HepG2 (cell line): Measurements from ENCODE around the gene TPST1. TPM values are rescaled to one million over a fixed set of nuclear protein-coding genes. Genes with fewer than 3 reads are reported as not detected.

Source experiments
- SATB2 ChIP-seq: sonication (generic); formaldehyde crosslinking; IDR thresholded peaks from 2 replicates; pipeline ENCODE4 v1.5.0; 2020; ENCODE audit warnings: missing genetic modification reagents
- polyA plus RNA-seq, 8 experiments: library from polyadenylated mRNA; depleted of rRNA in 3 of 8; stranded (reverse) in 7 of 8; unstranded in 1 of 8; fragments of >200 nt; fragmentation: Illumina TruSeq in 4 of 8; extraction: Trizol in 4 of 8; gene quantifications; 2 replicates each; pipeline versions ENCODE4 v1.2.1 to v1.2.3, GENCODE V29; 2011 to 2016; ENCODE audit warnings: low read depth in 4 of 8, missing spikeins in 1 of 8, mixed read lengths in 1 of 8; ENCODE audit not compliant: insufficient read depth in 1 of 8
- total RNA-seq, 5 experiments: library from RNA; depleted of rRNA; stranded (reverse); fragments of >200 nt; fragmentation: Illumina TruSeq; extraction: Trizol; gene quantifications; 2 replicates each; pipeline ENCODE4 v1.2.3, GENCODE V29; 2016; ENCODE audit warnings: low read depth in 1 of 5
- TF ChIP-seq, protein P1 (sequence below): sonication (generic); formaldehyde crosslinking; IDR thresholded peaks from 2 replicates; pipeline ENCODE4 v1.5.0; 2020; ENCODE audit warnings: missing genetic modification reagents
- TF ChIP-seq, protein P2 (sequence below): sonication (generic); formaldehyde crosslinking; IDR thresholded peaks from 2 replicates; pipeline ENCODE4 v1.9.0; 2021; ENCODE audit warnings: mild to moderate bottlenecking, missing genetic modification reagents

Gene TPST1
- total and polyA plus RNA-seq, 2 of the 13 experiments (the other 11 are each of a cell fraction or from before 2014, with no cell fraction given): 24.3 to 34.1 TPM

GRCh38 chr7:66282591-66282935, 77.4 kb downstream of the TPST1 start (continued):
- TF ChIP-seq, protein P1, sequence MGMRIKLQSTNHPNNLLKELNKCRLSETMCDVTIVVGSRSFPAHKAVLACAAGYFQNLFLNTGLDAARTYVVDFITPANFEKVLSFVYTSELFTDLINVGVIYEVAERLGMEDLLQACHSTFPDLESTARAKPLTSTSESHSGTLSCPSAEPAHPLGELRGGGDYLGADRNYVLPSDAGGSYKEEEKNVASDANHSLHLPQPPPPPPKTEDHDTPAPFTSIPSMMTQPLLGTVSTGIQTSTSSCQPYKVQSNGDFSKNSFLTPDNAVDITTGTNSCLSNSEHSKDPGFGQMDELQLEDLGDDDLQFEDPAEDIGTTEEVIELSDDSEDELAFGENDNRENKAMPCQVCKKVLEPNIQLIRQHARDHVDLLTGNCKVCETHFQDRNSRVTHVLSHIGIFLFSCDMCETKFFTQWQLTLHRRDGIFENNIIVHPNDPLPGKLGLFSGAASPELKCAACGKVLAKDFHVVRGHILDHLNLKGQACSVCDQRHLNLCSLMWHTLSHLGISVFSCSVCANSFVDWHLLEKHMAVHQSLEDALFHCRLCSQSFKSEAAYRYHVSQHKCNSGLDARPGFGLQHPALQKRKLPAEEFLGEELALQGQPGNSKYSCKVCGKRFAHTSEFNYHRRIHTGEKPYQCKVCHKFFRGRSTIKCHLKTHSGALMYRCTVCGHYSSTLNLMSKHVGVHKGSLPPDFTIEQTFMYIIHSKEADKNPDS (CRISPR knock-in tag): no peak
- no peak for TF ChIP-seq SATB2 (CRISPR knock-in tag)
- TF ChIP-seq, protein P2, sequence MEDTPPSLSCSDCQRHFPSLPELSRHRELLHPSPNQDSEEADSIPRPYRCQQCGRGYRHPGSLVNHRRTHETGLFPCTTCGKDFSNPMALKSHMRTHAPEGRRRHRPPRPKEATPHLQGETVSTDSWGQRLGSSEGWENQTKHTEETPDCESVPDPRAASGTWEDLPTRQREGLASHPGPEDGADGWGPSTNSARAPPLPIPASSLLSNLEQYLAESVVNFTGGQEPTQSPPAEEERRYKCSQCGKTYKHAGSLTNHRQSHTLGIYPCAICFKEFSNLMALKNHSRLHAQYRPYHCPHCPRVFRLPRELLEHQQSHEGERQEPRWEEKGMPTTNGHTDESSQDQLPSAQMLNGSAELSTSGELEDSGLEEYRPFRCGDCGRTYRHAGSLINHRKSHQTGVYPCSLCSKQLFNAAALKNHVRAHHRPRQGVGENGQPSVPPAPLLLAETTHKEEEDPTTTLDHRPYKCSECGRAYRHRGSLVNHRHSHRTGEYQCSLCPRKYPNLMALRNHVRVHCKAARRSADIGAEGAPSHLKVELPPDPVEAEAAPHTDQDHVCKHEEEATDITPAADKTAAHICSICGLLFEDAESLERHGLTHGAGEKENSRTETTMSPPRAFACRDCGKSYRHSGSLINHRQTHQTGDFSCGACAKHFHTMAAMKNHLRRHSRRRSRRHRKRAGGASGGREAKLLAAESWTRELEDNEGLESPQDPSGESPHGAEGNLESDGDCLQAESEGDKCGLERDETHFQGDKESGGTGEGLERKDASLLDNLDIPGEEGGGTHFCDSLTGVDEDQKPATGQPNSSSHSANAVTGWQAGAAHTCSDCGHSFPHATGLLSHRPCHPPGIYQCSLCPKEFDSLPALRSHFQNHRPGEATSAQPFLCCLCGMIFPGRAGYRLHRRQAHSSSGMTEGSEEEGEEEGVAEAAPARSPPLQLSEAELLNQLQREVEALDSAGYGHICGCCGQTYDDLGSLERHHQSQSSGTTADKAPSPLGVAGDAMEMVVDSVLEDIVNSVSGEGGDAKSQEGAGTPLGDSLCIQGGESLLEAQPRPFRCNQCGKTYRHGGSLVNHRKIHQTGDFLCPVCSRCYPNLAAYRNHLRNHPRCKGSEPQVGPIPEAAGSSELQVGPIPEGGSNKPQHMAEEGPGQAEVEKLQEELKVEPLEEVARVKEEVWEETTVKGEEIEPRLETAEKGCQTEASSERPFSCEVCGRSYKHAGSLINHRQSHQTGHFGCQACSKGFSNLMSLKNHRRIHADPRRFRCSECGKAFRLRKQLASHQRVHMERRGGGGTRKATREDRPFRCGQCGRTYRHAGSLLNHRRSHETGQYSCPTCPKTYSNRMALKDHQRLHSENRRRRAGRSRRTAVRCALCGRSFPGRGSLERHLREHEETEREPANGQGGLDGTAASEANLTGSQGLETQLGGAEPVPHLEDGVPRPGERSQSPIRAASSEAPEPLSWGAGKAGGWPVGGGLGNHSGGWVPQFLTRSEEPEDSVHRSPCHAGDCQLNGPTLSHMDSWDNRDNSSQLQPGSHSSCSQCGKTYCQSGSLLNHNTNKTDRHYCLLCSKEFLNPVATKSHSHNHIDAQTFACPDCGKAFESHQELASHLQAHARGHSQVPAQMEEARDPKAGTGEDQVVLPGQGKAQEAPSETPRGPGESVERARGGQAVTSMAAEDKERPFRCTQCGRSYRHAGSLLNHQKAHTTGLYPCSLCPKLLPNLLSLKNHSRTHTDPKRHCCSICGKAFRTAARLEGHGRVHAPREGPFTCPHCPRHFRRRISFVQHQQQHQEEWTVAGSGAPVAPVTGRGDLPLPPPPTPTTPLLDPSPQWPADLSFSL: no peak
